IMR-90 (cell line): ENCODE data around the gene TNS1. TPM values are rescaled to one million over a fixed set of nuclear protein-coding genes. Genes with fewer than 3 reads are reported as not detected.

Experiments used
- ATAC-seq: fragments of 200-7000 bp; cut with Tn5 transposase; 2 replicates; pipeline ENCODE4 v1.9.1; 2020; ENCODE audit warnings: low read depth, mild to moderate bottlenecking, moderate library complexity
- BruUV-seq: library from RNA; stranded (reverse); fragments of 400-500 nt; replicated peaks from 2 replicates; lab custom pipeline; 2021; lab: Mats Ljungman, UMichigan
- CTCF ChIA-PET: fragments of 300-600 bp; formaldehyde crosslinking; extraction: SDS; loops from one replicate; lab custom pipeline; 2021; ENCODE audit warnings: antibody characterized with exemption; lab: Yijun Ruan, JAX
- POLR2A ChIA-PET: fragments of 300-600 bp; sonication (Branson Sonifier 250); formaldehyde crosslinking; loops from one replicate; lab custom pipeline; 2022; ENCODE audit warnings: antibody characterized with exemption; ENCODE audit not compliant: unreplicated experiment; lab: Charles Lee
- DNase-seq: peaks from one replicate; pipeline ENCODE4 v3.0.0; 2013
- H2AFZ ChIP-seq: replicated peaks from 2 replicates; pipeline ENCODE3; 2013; ENCODE audit warnings: low read length, mild to moderate bottlenecking; ENCODE audit not compliant: poor library complexity
- H2AK5ac ChIP-seq: 2 replicates; pipeline ENCODE4 v1.6.1; 2013; ENCODE audit warnings: low read depth, low read length, inconsistent platforms
- H2AK9ac ChIP-seq: replicated peaks from 2 replicates; pipeline ENCODE3; 2013; ENCODE audit warnings: mild to moderate bottlenecking, low read depth, low read length, moderate library complexity; ENCODE audit not compliant: poor library complexity
- H2BK120ac ChIP-seq: 2 replicates; pipeline ENCODE4 v1.6.1; 2013; ENCODE audit warnings: low read depth, low read length, inconsistent platforms
- H2BK15ac ChIP-seq: 3 replicates; pipeline ENCODE4 v1.6.1; 2013; ENCODE audit warnings: low read depth, low read length, inconsistent platforms
- H2BK20ac ChIP-seq: 2 replicates; pipeline ENCODE4 v1.6.1; 2013; ENCODE audit warnings: low read depth, mild to moderate bottlenecking, inconsistent platforms, low read length, moderate library complexity
- H2BK5ac ChIP-seq: 2 replicates; pipeline ENCODE4 v1.6.1; 2013; ENCODE audit warnings: mild to moderate bottlenecking, low read depth, low read length, inconsistent platforms; ENCODE audit not compliant: poor library complexity, severe bottlenecking
- H3K14ac ChIP-seq: replicated peaks from 2 replicates; pipeline ENCODE4 v1.6.1; 2013; ENCODE audit warnings: low read depth, low read length, inconsistent platforms
- H3K18ac ChIP-seq: 2 replicates; pipeline ENCODE4 v1.6.1; 2013; ENCODE audit warnings: low read depth, low read length, control low read depth
- H3K23ac ChIP-seq: 2 replicates; pipeline ENCODE4 v1.6.1; 2013; ENCODE audit warnings: low read depth, low read length, inconsistent platforms
- H3K27ac ChIP-seq: 2 replicates; pipeline ENCODE4 v1.5.1; 2013; ENCODE audit warnings: mild to moderate bottlenecking, control low read depth, low read length; ENCODE audit not compliant: insufficient read depth
- H3K27me3 ChIP-seq: 2 replicates; pipeline ENCODE4 v1.6.1; 2013; ENCODE audit warnings: low read length; ENCODE audit not compliant: control insufficient read depth, insufficient read depth
- H3K36me3 ChIP-seq: 2 replicates; pipeline ENCODE4 v1.6.1; 2013; ENCODE audit warnings: low read length, mixed read lengths; ENCODE audit not compliant: control insufficient read depth, insufficient read depth
- H3K4ac ChIP-seq: 2 replicates; pipeline ENCODE4 v1.6.1; 2013; ENCODE audit warnings: low read depth, low read length, inconsistent platforms
- H3K4me1 ChIP-seq: 2 replicates; pipeline ENCODE4 v1.6.1; 2013; ENCODE audit warnings: low read length, mixed read lengths; ENCODE audit not compliant: control insufficient read depth, insufficient read depth
- H3K4me2 ChIP-seq: 2 replicates; pipeline ENCODE4 v1.6.1; 2013; ENCODE audit warnings: low read depth, mild to moderate bottlenecking, control low read depth, low read length, moderate library complexity
- H3K4me3 ChIP-seq: 2 replicates; pipeline ENCODE4 v1.5.1; 2013; ENCODE audit warnings: low read depth, mild to moderate bottlenecking, control low read depth, low read length, moderate library complexity; ENCODE audit not compliant: insufficient read depth
- H3K56ac ChIP-seq: 2 replicates; pipeline ENCODE4 v1.6.1; 2013; ENCODE audit warnings: low read length, inconsistent platforms; ENCODE audit not compliant: insufficient read depth; ENCODE audit errors: extremely low read depth
- H3K79me1 ChIP-seq, 2 experiments: 2 replicates each; pipeline ENCODE4 v1.6.1; 2013; ENCODE audit warnings: low read length in 2 of 2, inconsistent platforms in 1 of 2, low read depth in 1 of 2
- H3K9ac ChIP-seq: 2 replicates; pipeline ENCODE4 v1.6.1; 2013; ENCODE audit warnings: low read depth, low read length, control low read depth
- H3K9me1 ChIP-seq: 2 replicates; pipeline ENCODE4 v1.6.1; 2013; ENCODE audit warnings: low read length, inconsistent platforms; ENCODE audit not compliant: insufficient read depth
- H3K9me3 ChIP-seq: 2 replicates; pipeline ENCODE4 v1.6.1; 2013; ENCODE audit warnings: low read length; ENCODE audit not compliant: control insufficient read depth, insufficient read depth
- H4K20me1 ChIP-seq: 2 replicates; pipeline ENCODE4 v1.6.1; 2013; ENCODE audit warnings: low read length, inconsistent platforms; ENCODE audit not compliant: insufficient read depth
- H4K5ac ChIP-seq: 2 replicates; pipeline ENCODE4 v1.6.1; 2013; ENCODE audit warnings: mild to moderate bottlenecking, low read depth, low read length, control low read depth
- H4K8ac ChIP-seq, 2 experiments: 2 replicates each; pipeline ENCODE4 v1.6.1; 2013; ENCODE audit warnings: low read depth in 2 of 2, low read length in 2 of 2, control low read depth in 1 of 2, inconsistent platforms in 1 of 2
- H4K91ac ChIP-seq: 2 replicates; pipeline ENCODE4 v1.6.1; 2013; ENCODE audit warnings: low read depth, low read length, inconsistent platforms; ENCODE audit not compliant: insufficient read depth
- FOS ChIP-seq: fragments of 150-350 bp; IDR thresholded peaks from 2 replicates; pipeline ENCODE4 v1.6.1; 2016; ENCODE audit warnings: low read depth, low read length
- MXI1 ChIP-seq: IDR thresholded peaks from 2 replicates; pipeline ENCODE4 v1.6.1; 2012; ENCODE audit warnings: low read depth, mild to moderate bottlenecking, low read length, moderate library complexity, borderline replicate concordance
- NFE2L2 ChIP-seq: fragments of 150-350 bp; IDR thresholded peaks from 2 replicates; pipeline ENCODE4 v1.6.1; 2016; ENCODE audit warnings: low read depth, mild to moderate bottlenecking, low read length
- POLR2A ChIP-seq: IDR thresholded peaks from 2 replicates; pipeline ENCODE4 v1.6.1; 2012; ENCODE audit warnings: mild to moderate bottlenecking, low read depth, low read length
- RAD21 ChIP-seq: IDR thresholded peaks from 2 replicates; pipeline ENCODE4 v1.6.1; 2012; ENCODE audit warnings: low read length, improper control_type of control experiment
- RCOR1 ChIP-seq: IDR thresholded peaks from 2 replicates; pipeline ENCODE4 v1.6.1; 2012; ENCODE audit warnings: mild to moderate bottlenecking, low read length, improper control_type of control experiment; ENCODE audit not compliant: insufficient replicate concordance
- WGBS, 2 experiments: methylation state at CpG; one replicate each; pipeline versions ENCODE4 v1.1.5 to v1.1.7; 2013; ENCODE audit warnings: missing lambda C conversion rate in 2 of 2; ENCODE audit not compliant: insufficient read length in 1 of 2; ENCODE audit errors: extremely low coverage in 2 of 2; 5-methylcytosine and 5-hydroxymethylcytosine counted together
- dilution Hi-C: fragments of 300-500 bp; cut with HindIII; formaldehyde crosslinking; loops from one replicate; pipeline ENCODE4 v1.14.3; 2018; ENCODE audit warnings: low sequenced_read_pairs; ENCODE audit not compliant: unreplicated experiment
- in situ Hi-C: fragments of 300-500 bp; cut with MboI; formaldehyde crosslinking; loops from 3 replicates; pipeline ENCODE4 v1.14.3; 2019; ENCODE audit warnings: low sequenced_read_pairs, inconsistent platforms, mixed read lengths
- intact Hi-C: fragments of 100-400 bp; cut with micrococcal nuclease; formaldehyde crosslinking; loops from 2 replicates; pipeline ENCODE4 v1.10.0; 2022
- polyA plus RNA-seq, 3 experiments: library from polyadenylated mRNA; depleted of rRNA; stranded (reverse); fragments of >200 nt; gene quantifications; 2 replicates each; pipeline ENCODE4 v1.2.3, GENCODE V29; 2012; ENCODE audit warnings: low replicate concordance in 1 of 3
- total RNA-seq: library from RNA; depleted of rRNA; stranded (reverse); fragments of >200 nt; gene quantifications from 2 replicates; pipeline ENCODE4 v1.2.3, GENCODE V29; 2012
- TF ChIP-seq, protein P1 (sequence below): fragments of 150-350 bp; IDR thresholded peaks from 2 replicates; pipeline ENCODE4 v1.6.1; 2017; ENCODE audit warnings: mild to moderate bottlenecking, antibody characterized with exemption, low read length, low read depth
- TF ChIP-seq, protein P2 (sequence below): conservative IDR thresholded peaks from 2 replicates; pipeline ENCODE4 v1.5.1; 2012; ENCODE audit warnings: mild to moderate bottlenecking, low read depth, low read length, improper control_type of control experiment

TNS1 gene
- total and polyA plus RNA-seq, 2 of the 4 experiments (the other 2 are of a cell fraction): 41.1 to 45.2 TPM

DNA sequence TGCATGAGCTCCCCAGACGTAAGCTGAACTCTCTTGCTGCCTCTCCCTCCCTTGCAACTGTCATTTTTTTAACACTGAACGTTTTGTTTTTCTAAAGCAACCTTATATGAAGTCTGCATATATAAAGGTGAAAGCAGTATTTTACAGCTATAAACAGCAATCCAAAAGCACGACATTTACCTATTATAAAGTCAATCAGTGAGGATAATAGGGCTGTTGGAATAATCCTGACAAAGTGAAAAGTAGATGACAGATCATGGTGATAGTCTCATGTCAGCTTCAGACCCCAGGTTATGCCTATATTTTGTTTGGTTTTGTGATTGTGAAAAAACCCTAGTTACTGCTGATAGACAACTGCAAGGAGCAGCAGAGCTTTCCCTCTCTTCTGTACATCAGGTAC, 195.8 kb downstream of the TNS1 start:
- H2BK5ac ChIP-seq: no peak overlapping the region
- BruUV-seq: no TSS peak
- in situ Hi-C loops: no loop called here
- H3K56ac ChIP-seq: no peak overlapping the region
- H3K23ac ChIP-seq: no peak overlapping the region
- H4K8ac ChIP-seq: no peak overlapping the region
- H3K27me3 ChIP-seq: no peaks in the 10 kb centered on the region
- intact Hi-C loops: no loop called here
- H3K9me1 ChIP-seq: peaks cover 10% of the 10 kb centered on the region
- H4K5ac ChIP-seq: no peak overlapping the region
- no peak overlapping the region for H2AK9ac ChIP-seq
- ChIA-PET POLR2A (interaction anchor here (0.6 kb wide), 1 partner anchor 768 kb away, joined by 8 read pairs; no protein-coding TSS in a partner anchor), CTCF (no interaction called here)
- no peak overlapping the region for H3K4me3 ChIP-seq
- no peak overlapping the region for H3K4me2 ChIP-seq
- no peak overlapping the region for H2BK15ac ChIP-seq
- dilution Hi-C loops: no loop called here
- no peak overlapping the region for H2AFZ ChIP-seq
- H3K14ac ChIP-seq: no peak overlapping the region
- DNase-seq (no peak), ATAC-seq (no peak)
- H3K18ac ChIP-seq: no peak overlapping the region
- H2AK5ac ChIP-seq: no peak overlapping the region
- peaks cover 12 to 19% of the 10 kb centered on the region in 2 experiments for H3K79me1 ChIP-seq
- no peaks in the 10 kb centered on the region for H3K4me1 ChIP-seq
- no peak overlapping the region for H2BK20ac ChIP-seq
- no peak overlapping the region for H3K27ac ChIP-seq
- TF ChIP-seq NFE2L2 (no peak), POLR2A (no peak), MXI1 (no peak), FOS (no peak), RCOR1 (no peak), RAD21 (no peak)
- TF ChIP-seq, protein P1, sequence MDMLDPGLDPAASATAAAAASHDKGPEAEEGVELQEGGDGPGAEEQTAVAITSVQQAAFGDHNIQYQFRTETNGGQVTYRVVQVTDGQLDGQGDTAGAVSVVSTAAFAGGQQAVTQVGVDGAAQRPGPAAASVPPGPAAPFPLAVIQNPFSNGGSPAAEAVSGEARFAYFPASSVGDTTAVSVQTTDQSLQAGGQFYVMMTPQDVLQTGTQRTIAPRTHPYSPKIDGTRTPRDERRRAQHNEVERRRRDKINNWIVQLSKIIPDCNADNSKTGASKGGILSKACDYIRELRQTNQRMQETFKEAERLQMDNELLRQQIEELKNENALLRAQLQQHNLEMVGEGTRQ: no peak
- TF ChIP-seq, protein P2, sequence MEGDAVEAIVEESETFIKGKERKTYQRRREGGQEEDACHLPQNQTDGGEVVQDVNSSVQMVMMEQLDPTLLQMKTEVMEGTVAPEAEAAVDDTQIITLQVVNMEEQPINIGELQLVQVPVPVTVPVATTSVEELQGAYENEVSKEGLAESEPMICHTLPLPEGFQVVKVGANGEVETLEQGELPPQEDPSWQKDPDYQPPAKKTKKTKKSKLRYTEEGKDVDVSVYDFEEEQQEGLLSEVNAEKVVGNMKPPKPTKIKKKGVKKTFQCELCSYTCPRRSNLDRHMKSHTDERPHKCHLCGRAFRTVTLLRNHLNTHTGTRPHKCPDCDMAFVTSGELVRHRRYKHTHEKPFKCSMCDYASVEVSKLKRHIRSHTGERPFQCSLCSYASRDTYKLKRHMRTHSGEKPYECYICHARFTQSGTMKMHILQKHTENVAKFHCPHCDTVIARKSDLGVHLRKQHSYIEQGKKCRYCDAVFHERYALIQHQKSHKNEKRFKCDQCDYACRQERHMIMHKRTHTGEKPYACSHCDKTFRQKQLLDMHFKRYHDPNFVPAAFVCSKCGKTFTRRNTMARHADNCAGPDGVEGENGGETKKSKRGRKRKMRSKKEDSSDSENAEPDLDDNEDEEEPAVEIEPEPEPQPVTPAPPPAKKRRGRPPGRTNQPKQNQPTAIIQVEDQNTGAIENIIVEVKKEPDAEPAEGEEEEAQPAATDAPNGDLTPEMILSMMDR: no peak
- no peak overlapping the region for H2BK120ac ChIP-seq
- no peaks in the 10 kb centered on the region for H3K9me3 ChIP-seq
- no peak overlapping the region for H3K9ac ChIP-seq
- no CpG with 5 or more reads among the region's 3 CpGs for WGBS, 2 experiments
- H3K36me3 ChIP-seq: peaks cover 72% of the 10 kb centered on the region
- peaks cover 29% of the 10 kb centered on the region for H4K20me1 ChIP-seq
- H3K4ac ChIP-seq: no peak overlapping the region
- H4K91ac ChIP-seq: no peak overlapping the region
